HEK293 (cell line): ENCODE results near the gene USP13.

Experiments used
- CTCF ChIA-PET: fragments of 350-600 bp; formaldehyde crosslinking; extraction: SDS; loops from one replicate; lab custom pipeline; 2021; ENCODE audit warnings: antibody characterized with exemption; lab: Yijun Ruan, JAX
- POLR2A ChIA-PET: fragments of 300-600 bp; formaldehyde crosslinking; extraction: SDS; loops from one replicate; lab custom pipeline; 2020; ENCODE audit warnings: antibody characterized with exemption, inconsistent platforms; lab: Yijun Ruan, JAX
- H3K27ac ChIP-seq: fragments of 200-500 bp; sonication (Bioruptor generic); 2 replicates; pipeline ENCODE4 v1.5.1; 2014; ENCODE audit warnings: low read depth, low read length, control low read depth, inconsistent platforms; ENCODE audit errors: extremely low read depth
- H3K36me3 ChIP-seq, 2 experiments: fragments of 200-500 bp in 1 of 2; sonication (Bioruptor generic) in 1 of 2; 1 replicate in 1 of 2; 2 replicates in 1 of 2; pipeline ENCODE4 v1.5.1; 2014 to 2017; ENCODE audit warnings: inconsistent platforms in 2 of 2, low read length in 2 of 2; ENCODE audit not compliant: control insufficient read depth in 2 of 2, insufficient read depth in 1 of 2
- H3K4me1 ChIP-seq: fragments of 200-500 bp; sonication (Bioruptor generic); 2 replicates; pipeline ENCODE4 v1.5.1; 2014; ENCODE audit warnings: mild to moderate bottlenecking, low read length, inconsistent platforms; ENCODE audit not compliant: control insufficient read depth, insufficient read depth
- H3K4me3 ChIP-seq: 2 replicates; pipeline ENCODE4 v1.5.1; 2011; ENCODE audit warnings: low read depth, mild to moderate bottlenecking, control low read depth, low read length, moderate library complexity
- H3K9me3 ChIP-seq: fragments of 200-500 bp; sonication (Bioruptor generic); 2 replicates; pipeline ENCODE4 v1.5.1; 2014; ENCODE audit warnings: low read depth, low read length, inconsistent platforms; ENCODE audit not compliant: control insufficient read depth, insufficient read depth
- BCL11B ChIP-seq: fragments of 450-650 bp; formaldehyde crosslinking; IDR thresholded peaks from 2 replicates; pipeline ENCODE4 v1.5.1; 2016; ENCODE audit warnings: low read depth, missing biosample characterization, missing genetic modification characterization
- GLIS1 ChIP-seq: fragments of 450-650 bp; formaldehyde crosslinking; IDR thresholded peaks from 2 replicates; pipeline ENCODE4 v1.5.1; 2016; ENCODE audit warnings: missing biosample characterization, missing genetic modification characterization
- HOXC10 ChIP-seq: sonication (generic); formaldehyde crosslinking; IDR thresholded peaks from 2 replicates; pipeline ENCODE4 v1.8.1; 2023; ENCODE audit warnings: mild to moderate bottlenecking, missing genetic modification reagents
- KLF1 ChIP-seq: fragments of 450-650 bp; formaldehyde crosslinking; IDR thresholded peaks from 2 replicates; pipeline ENCODE4 v1.5.1; 2016; ENCODE audit warnings: missing biosample characterization, missing genetic modification characterization
- MEIS1 ChIP-seq: sonication (generic); formaldehyde crosslinking; IDR thresholded peaks from 2 replicates; pipeline ENCODE4 v1.8.1; 2022; ENCODE audit warnings: missing genetic modification reagents, mild to moderate bottlenecking, borderline replicate concordance
- OVOL3 ChIP-seq: fragments of 450-650 bp; formaldehyde crosslinking; IDR thresholded peaks from 2 replicates; pipeline ENCODE4 v1.5.1; 2016; ENCODE audit warnings: missing biosample characterization, missing genetic modification characterization
- YY2 ChIP-seq: fragments of 450-650 bp; formaldehyde crosslinking; IDR thresholded peaks from 2 replicates; pipeline ENCODE4 v1.5.1; 2016; ENCODE audit warnings: missing biosample characterization, missing genetic modification characterization
- ZBTB48 ChIP-seq: fragments of 450-650 bp; formaldehyde crosslinking; IDR thresholded peaks from 2 replicates; pipeline ENCODE4 v1.5.1; 2016; ENCODE audit warnings: missing biosample characterization, missing genetic modification characterization
- ZNF10 ChIP-seq: fragments of 450-650 bp; formaldehyde crosslinking; IDR thresholded peaks from 2 replicates; pipeline ENCODE4 v1.5.1; 2017; ENCODE audit warnings: missing biosample characterization, missing genetic modification characterization
- ZNF138 ChIP-seq: fragments of 450-650 bp; formaldehyde crosslinking; IDR thresholded peaks from 2 replicates; pipeline ENCODE4 v1.5.1; 2016; ENCODE audit warnings: missing biosample characterization, missing genetic modification characterization, borderline replicate concordance
- ZNF16 ChIP-seq: fragments of 450-650 bp; formaldehyde crosslinking; IDR thresholded peaks from 2 replicates; pipeline ENCODE4 v1.5.1; 2016; ENCODE audit warnings: low read depth, missing biosample characterization, missing genetic modification characterization
- ZNF175 ChIP-seq: fragments of 450-650 bp; formaldehyde crosslinking; IDR thresholded peaks from 2 replicates; pipeline ENCODE4 v1.5.1; 2016; ENCODE audit warnings: missing biosample characterization, missing genetic modification characterization
- ZNF184 ChIP-seq: fragments of 450-650 bp; IDR thresholded peaks from 2 replicates; pipeline ENCODE4 v1.5.1; 2018; ENCODE audit warnings: missing biosample characterization, mild to moderate bottlenecking, missing genetic modification characterization
- ZNF19 ChIP-seq: fragments of 450-650 bp; formaldehyde crosslinking; IDR thresholded peaks from 2 replicates; pipeline ENCODE4; 2016; ENCODE audit warnings: missing biosample characterization, missing genetic modification characterization, low read depth
- ZNF211 ChIP-seq: fragments of 450-650 bp; formaldehyde crosslinking; IDR thresholded peaks from 2 replicates; pipeline ENCODE4 v1.5.1; 2016; ENCODE audit warnings: low read depth, missing biosample characterization, missing genetic modification characterization
- ZNF335 ChIP-seq: fragments of 450-650 bp; formaldehyde crosslinking; conservative IDR thresholded peaks from 2 replicates; pipeline ENCODE4 v1.5.1; 2016; ENCODE audit warnings: missing biosample characterization, missing genetic modification characterization
- ZNF416 ChIP-seq: fragments of 450-650 bp; formaldehyde crosslinking; IDR thresholded peaks from 2 replicates; pipeline ENCODE4 v1.5.1; 2016; ENCODE audit warnings: missing biosample characterization, missing genetic modification characterization
- ZNF433 ChIP-seq: fragments of 450-650 bp; formaldehyde crosslinking; IDR thresholded peaks from 2 replicates; pipeline ENCODE4 v1.5.1; 2016; ENCODE audit warnings: missing biosample characterization, missing genetic modification characterization, low read depth
- ZNF501 ChIP-seq: fragments of 450-650 bp; formaldehyde crosslinking; IDR thresholded peaks from 2 replicates; pipeline ENCODE4 v1.5.1; 2016; ENCODE audit warnings: missing biosample characterization, missing genetic modification characterization
- ZNF544 ChIP-seq: fragments of 450-650 bp; formaldehyde crosslinking; IDR thresholded peaks from 2 replicates; pipeline ENCODE4 v1.5.0; 2017; ENCODE audit warnings: missing biosample characterization, missing genetic modification characterization
- ZNF623 ChIP-seq: fragments of 450-650 bp; formaldehyde crosslinking; IDR thresholded peaks from 2 replicates; pipeline ENCODE4 v1.5.1; 2016; ENCODE audit warnings: missing biosample characterization, missing genetic modification characterization
- ZNF707 ChIP-seq: fragments of 450-650 bp; formaldehyde crosslinking; IDR thresholded peaks from 2 replicates; pipeline ENCODE4 v1.5.1; 2016; ENCODE audit warnings: missing biosample characterization, missing genetic modification characterization
- TF ChIP-seq, protein P1 (sequence below): fragments of 450-650 bp; formaldehyde crosslinking; IDR thresholded peaks from 2 replicates; pipeline ENCODE4 v1.5.1; 2016; ENCODE audit warnings: missing biosample characterization, missing genetic modification characterization
- TF ChIP-seq, protein P2 (sequence below): fragments of 450-650 bp; formaldehyde crosslinking; IDR thresholded peaks from 2 replicates; pipeline ENCODE4 v1.5.1; 2017; ENCODE audit warnings: missing biosample characterization, missing genetic modification characterization
- TF ChIP-seq, protein P3 (sequence below): fragments of 450-650 bp; formaldehyde crosslinking; IDR thresholded peaks from 2 replicates; pipeline ENCODE4 v1.5.1; 2017; ENCODE audit warnings: missing biosample characterization, missing genetic modification characterization
- TF ChIP-seq, protein P4 (sequence below): fragments of 450-650 bp; formaldehyde crosslinking; IDR thresholded peaks from 2 replicates; pipeline ENCODE4 v1.5.1; 2017; ENCODE audit warnings: missing biosample characterization, missing genetic modification characterization
- TF ChIP-seq, protein P5 (sequence below): fragments of 450-650 bp; formaldehyde crosslinking; IDR thresholded peaks from 2 replicates; pipeline ENCODE4 v1.5.1; 2016; ENCODE audit warnings: missing biosample characterization, missing genetic modification characterization

USP13 gene

DNA sequence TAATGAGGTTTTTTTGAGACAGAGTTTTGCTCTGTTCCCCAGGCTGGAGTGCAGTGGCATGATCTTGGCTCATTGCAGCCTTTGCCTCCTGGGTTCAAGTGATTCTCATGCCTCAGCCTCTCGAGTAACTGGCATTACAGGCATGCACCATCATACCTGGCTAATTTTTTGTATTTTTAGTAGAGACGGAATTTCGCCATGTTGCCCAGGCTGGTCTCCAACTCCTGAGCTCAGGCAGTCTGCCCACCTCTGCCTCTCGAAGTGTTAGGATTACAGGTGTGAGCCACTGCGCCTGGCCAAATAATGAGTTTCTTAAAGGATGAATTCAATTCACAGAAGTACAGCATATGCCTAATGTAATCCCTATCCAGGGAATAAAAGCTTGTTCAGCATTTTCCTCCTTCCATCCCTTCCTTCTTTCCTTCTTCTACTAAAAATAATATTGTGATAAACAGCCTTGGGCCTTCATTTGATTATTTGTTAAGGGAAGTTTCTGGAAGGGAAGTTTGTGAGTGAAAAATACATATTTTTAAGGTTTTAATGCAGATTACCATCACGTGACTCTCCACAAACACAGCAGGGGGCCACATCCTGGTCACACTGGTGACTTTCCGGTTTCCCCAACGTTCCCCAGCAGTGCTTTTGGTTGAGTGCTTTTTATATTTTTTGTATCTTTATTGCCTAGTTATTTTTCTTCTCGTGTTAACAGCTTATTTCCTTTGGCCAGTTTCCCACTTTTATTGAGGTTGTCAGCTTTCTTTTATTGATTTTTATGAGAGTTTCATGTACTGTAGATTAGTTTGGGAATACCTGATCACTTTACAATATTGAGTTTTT, 116.8 kb downstream of the USP13 start:
- POLR2A ChIA-PET: no interaction called here
- CTCF ChIA-PET: interaction anchor here (0.5 to 1.0 kb wide), 7 partner anchors 42 to 1237 kb away, joined by 3 to 6 read pairs (median 3); no protein-coding TSS in a partner anchor
- peak; percentile 77; the same call in 1 of the 2 replicates for TF ChIP-seq BCL11B (tag by site-specific recombination)
- TF ChIP-seq ZNF19: no peak
- TF ChIP-seq GLIS1: peak; percentile 16; the same call in 1 of the 2 replicates
- TF ChIP-seq ZNF501 (tag by site-specific recombination): no peak
- no peak for TF ChIP-seq ZNF623 (tag by site-specific recombination)
- no peak for TF ChIP-seq OVOL3 (tag by site-specific recombination)
- TF ChIP-seq ZNF335 (tag by site-specific recombination): no peak
- no peak for TF ChIP-seq ZNF10 (tag by site-specific recombination)
- no peak for TF ChIP-seq ZNF184 (tag by site-specific recombination)
- no peak for TF ChIP-seq KLF1 (tag by site-specific recombination)
- no peak for TF ChIP-seq ZNF544 (tag by site-specific recombination)
- TF ChIP-seq, protein P1, sequence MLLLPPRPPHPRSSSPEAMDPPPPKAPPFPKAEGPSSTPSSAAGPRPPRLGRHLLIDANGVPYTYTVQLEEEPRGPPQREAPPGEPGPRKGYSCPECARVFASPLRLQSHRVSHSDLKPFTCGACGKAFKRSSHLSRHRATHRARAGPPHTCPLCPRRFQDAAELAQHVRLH: peak; percentile 69; the same call in 1 of the 2 replicates
- TF ChIP-seq YY2: no peak
- no peak for TF ChIP-seq ZNF707 (tag by site-specific recombination)
- TF ChIP-seq, protein P2, sequence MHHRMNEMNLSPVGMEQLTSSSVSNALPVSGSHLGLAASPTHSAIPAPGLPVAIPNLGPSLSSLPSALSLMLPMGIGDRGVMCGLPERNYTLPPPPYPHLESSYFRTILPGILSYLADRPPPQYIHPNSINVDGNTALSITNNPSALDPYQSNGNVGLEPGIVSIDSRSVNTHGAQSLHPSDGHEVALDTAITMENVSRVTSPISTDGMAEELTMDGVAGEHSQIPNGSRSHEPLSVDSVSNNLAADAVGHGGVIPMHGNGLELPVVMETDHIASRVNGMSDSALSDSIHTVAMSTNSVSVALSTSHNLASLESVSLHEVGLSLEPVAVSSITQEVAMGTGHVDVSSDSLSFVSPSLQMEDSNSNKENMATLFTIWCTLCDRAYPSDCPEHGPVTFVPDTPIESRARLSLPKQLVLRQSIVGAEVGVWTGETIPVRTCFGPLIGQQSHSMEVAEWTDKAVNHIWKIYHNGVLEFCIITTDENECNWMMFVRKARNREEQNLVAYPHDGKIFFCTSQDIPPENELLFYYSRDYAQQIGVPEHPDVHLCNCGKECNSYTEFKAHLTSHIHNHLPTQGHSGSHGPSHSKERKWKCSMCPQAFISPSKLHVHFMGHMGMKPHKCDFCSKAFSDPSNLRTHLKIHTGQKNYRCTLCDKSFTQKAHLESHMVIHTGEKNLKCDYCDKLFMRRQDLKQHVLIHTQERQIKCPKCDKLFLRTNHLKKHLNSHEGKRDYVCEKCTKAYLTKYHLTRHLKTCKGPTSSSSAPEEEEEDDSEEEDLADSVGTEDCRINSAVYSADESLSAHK (tag by site-specific recombination): 0 out of 2 replicates have a peak, but pooled peaks have one; percentile 13
- TF ChIP-seq HOXC10 (CRISPR knock-in tag): no peak
- TF ChIP-seq, protein P3, sequence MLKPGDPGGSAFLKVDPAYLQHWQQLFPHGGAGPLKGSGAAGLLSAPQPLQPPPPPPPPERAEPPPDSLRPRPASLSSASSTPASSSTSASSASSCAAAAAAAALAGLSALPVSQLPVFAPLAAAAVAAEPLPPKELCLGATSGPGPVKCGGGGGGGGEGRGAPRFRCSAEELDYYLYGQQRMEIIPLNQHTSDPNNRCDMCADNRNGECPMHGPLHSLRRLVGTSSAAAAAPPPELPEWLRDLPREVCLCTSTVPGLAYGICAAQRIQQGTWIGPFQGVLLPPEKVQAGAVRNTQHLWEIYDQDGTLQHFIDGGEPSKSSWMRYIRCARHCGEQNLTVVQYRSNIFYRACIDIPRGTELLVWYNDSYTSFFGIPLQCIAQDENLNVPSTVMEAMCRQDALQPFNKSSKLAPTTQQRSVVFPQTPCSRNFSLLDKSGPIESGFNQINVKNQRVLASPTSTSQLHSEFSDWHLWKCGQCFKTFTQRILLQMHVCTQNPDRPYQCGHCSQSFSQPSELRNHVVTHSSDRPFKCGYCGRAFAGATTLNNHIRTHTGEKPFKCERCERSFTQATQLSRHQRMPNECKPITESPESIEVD (tag by site-specific recombination): peak; percentile 87
- TF ChIP-seq, all 188 proteins: peak for 5
- no peaks in the 10 kb centered on the region for H3K4me1 ChIP-seq
- H3K4me3 ChIP-seq: no peak overlapping the region
- H3K9me3 ChIP-seq: no peaks in the 10 kb centered on the region
- peaks cover 0 to 48% of the 10 kb centered on the region in 2 experiments; a peak in 1 of 3 replicates for H3K36me3 ChIP-seq
- no peak overlapping the region for H3K27ac ChIP-seq

DNA sequence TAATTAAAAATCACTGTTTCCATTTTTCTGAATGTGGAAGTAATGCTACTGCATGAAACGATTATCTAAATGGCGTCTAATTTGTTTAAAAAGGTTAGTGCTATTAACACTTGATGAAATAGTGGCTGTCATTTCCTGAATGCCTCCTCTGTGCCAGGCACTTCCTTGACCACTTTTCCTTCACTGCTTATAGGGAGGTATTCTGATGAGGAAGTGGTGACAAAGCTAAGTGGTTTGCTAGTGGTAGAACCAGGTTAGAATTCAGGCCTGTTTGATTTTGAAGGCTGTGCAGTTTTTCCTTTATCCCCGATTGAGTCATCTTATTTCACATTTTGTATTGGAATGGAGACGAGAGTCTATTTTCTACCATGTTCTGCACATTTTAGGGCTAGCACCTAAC, 119.0 kb downstream of the USP13 start:
- POLR2A ChIA-PET: no interaction called here
- Histone ChIP-seq H3K27ac (no peak overlapping the region), H3K9me3 (no peaks in the 10 kb centered on the region)
- TF ChIP-seq ZNF433 (tag by site-specific recombination): no peak
- TF ChIP-seq ZNF211: no peak
- TF ChIP-seq ZNF16 (tag by site-specific recombination): no peak
- TF ChIP-seq ZNF175 (tag by site-specific recombination): no peak
- TF ChIP-seq ZBTB48 (tag by site-specific recombination): no peak
- TF ChIP-seq MEIS1 (CRISPR knock-in tag): no peak
- no peak for TF ChIP-seq ZNF416
- TF ChIP-seq, protein P4, sequence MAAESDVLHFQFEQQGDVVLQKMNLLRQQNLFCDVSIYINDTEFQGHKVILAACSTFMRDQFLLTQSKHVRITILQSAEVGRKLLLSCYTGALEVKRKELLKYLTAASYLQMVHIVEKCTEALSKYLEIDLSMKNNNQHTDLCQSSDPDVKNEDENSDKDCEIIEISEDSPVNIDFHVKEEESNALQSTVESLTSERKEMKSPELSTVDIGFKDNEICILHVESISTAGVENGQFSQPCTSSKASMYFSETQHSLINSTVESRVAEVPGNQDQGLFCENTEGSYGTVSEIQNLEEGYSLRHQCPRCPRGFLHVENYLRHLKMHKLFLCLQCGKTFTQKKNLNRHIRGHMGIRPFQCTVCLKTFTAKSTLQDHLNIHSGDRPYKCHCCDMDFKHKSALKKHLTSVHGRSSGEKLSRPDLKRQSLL (tag by site-specific recombination): no peak
- no peak for TF ChIP-seq ZNF138 (tag by site-specific recombination)
- TF ChIP-seq, protein P5, sequence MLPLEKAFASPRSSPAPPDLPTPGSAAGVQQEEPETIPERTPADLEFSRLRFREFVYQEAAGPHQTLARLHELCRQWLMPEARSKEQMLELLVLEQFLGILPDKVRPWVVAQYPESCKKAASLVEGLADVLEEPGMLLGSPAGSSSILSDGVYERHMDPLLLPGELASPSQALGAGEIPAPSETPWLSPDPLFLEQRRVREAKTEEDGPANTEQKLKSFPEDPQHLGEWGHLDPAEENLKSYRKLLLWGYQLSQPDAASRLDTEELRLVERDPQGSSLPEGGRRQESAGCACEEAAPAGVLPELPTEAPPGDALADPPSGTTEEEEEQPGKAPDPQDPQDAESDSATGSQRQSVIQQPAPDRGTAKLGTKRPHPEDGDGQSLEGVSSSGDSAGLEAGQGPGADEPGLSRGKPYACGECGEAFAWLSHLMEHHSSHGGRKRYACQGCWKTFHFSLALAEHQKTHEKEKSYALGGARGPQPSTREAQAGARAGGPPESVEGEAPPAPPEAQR (tag by site-specific recombination): no peak
- TF ChIP-seq, all 188 proteins: peak for 0
- CTCF ChIA-PET: interaction anchor here (0.6 to 1.0 kb wide), 3 partner anchors 12 to 254 kb away, joined by 3 to 4 read pairs (median 3); no protein-coding TSS in a partner anchor
- H3K4me1 ChIP-seq: no peaks in the 10 kb centered on the region
- peaks cover 0 to 32% of the 10 kb centered on the region in 2 experiments; a peak in 1 of 3 replicates for H3K36me3 ChIP-seq
- H3K4me3 ChIP-seq: no peak overlapping the region
